ENCODE measurements around the gene NUDT7. TPM values are rescaled to one million over a fixed set of nuclear protein-coding genes. Genes with fewer than 3 reads are reported as not detected.

The NUDT7 gene
- total RNA-seq, 1 donor from 2014 or later: 1.8 TPM

GRCh38 chr16:77763994-77764393, 41.7 kb downstream of the NUDT7 start:
- FAIRE-seq (no peak), DNase-seq (ENCODE audit: low read depth) (peak; percentile 20)
- H3K4me3 ChIP-seq (ENCODE audit: low read depth, low read length): no peak overlapping the region
- H3K27me3 ChIP-seq (ENCODE audit: control insufficient read depth, insufficient read depth, low read length): no peaks in the 10 kb centered on the region
- no peaks in the 10 kb centered on the region for H3K36me3 ChIP-seq (ENCODE audit: control insufficient read depth, insufficient read depth, low read length)
- no peak for TF ChIP-seq CTCF (IDR thresholded peaks at IDR 0.05; ENCODE audit: insufficient read depth, low read length, severe bottlenecking)

- FAIRE-seq (no peak), DNase-seq (ENCODE audit: low read depth) (no peak)
- no peak for TF ChIP-seq CTCF (IDR thresholded peaks at IDR 0.05; ENCODE audit: insufficient read depth, low read length, severe bottlenecking)
- no peaks in the 10 kb centered on the region for H3K27me3 ChIP-seq (ENCODE audit: control insufficient read depth, insufficient read depth, low read length)
- H3K4me3 ChIP-seq (ENCODE audit: low read depth, low read length): no peak overlapping the region
- H3K36me3 ChIP-seq (ENCODE audit: control insufficient read depth, insufficient read depth, low read length): no peaks in the 10 kb centered on the region
These were observed 44.9 kb downstream of the NUDT7 start for GRCh38 chr16:77767211-77767610.

GRCh38 chr16:77767826-77768225, 45.5 kb downstream of the NUDT7 start:
- Histone ChIP-seq H3K27me3 (ENCODE audit: control insufficient read depth, insufficient read depth, low read length) (no peaks in the 10 kb centered on the region), H3K4me3 (ENCODE audit: low read depth, low read length) (no peak overlapping the region), H3K36me3 (ENCODE audit: control insufficient read depth, insufficient read depth, low read length) (no peaks in the 10 kb centered on the region)
- TF ChIP-seq CTCF (IDR thresholded peaks at IDR 0.05; ENCODE audit: insufficient read depth, low read length, severe bottlenecking): no peak
- DNase-seq (ENCODE audit: low read depth): no peak
- FAIRE-seq: no peak

GRCh38 chr16:77775911-77776909, 53.9 kb downstream of the NUDT7 start:
- peak; percentile 48 for DNase-seq (ENCODE audit: low read depth)
- Histone ChIP-seq H3K27me3 (ENCODE audit: control insufficient read depth, insufficient read depth, low read length) (no peaks in the 10 kb centered on the region), H3K36me3 (ENCODE audit: control insufficient read depth, insufficient read depth, low read length) (no peaks in the 10 kb centered on the region), H3K4me3 (ENCODE audit: low read depth, low read length) (no peak overlapping the region)
- TF ChIP-seq CTCF (IDR thresholded peaks at IDR 0.05; ENCODE audit: insufficient read depth, low read length, severe bottlenecking): no peak
- no peak for FAIRE-seq

GRCh38 chr16:77777745-77778144, 55.4 kb downstream of the NUDT7 start:
- H3K27me3 ChIP-seq (ENCODE audit: control insufficient read depth, insufficient read depth, low read length): no peaks in the 10 kb centered on the region
- DNase-seq (ENCODE audit: low read depth): no peak
- no peak for FAIRE-seq
- H3K36me3 ChIP-seq (ENCODE audit: control insufficient read depth, insufficient read depth, low read length): no peaks in the 10 kb centered on the region
- no peak for TF ChIP-seq CTCF (IDR thresholded peaks at IDR 0.05; ENCODE audit: insufficient read depth, low read length, severe bottlenecking)
- H3K4me3 ChIP-seq (ENCODE audit: low read depth, low read length): no peak overlapping the region
